H1 (cell line): Measurements from ENCODE around the gene FABP7. TPM values are rescaled to one million over a fixed set of nuclear protein-coding genes. Genes with fewer than 3 reads are reported as not detected.
A peak's percentile ranks its signal among the peaks of the same experiment; 100 is the strongest.

Experiments
- CTCF ChIA-PET: fragments of 300-600 bp; sonication (Branson Sonifier 250); formaldehyde crosslinking; loops from one replicate; lab custom pipeline; 2021; ENCODE audit not compliant: partially characterized antibody; lab: Charles Lee
- POLR2A ChIA-PET: fragments of 300-600 bp; sonication (Branson Sonifier 250); formaldehyde crosslinking; loops from one replicate; lab custom pipeline; 2021; ENCODE audit warnings: inconsistent platforms; ENCODE audit not compliant: partially characterized antibody; lab: Charles Lee
- DNase-seq, 2 experiments: peaks; one replicate each; pipeline versions ENCODE4 v3.0.0 to v3.0.0-alpha.2; 2010 to 2022; ENCODE audit warnings: low spot score in 2 of 2, low read depth in 1 of 2, mixed read lengths in 1 of 2
- FAIRE-seq: peaks from 2 replicates; lab custom pipeline; 2011; peaks lifted over from hg19 to GRCh38; lab: Jason Lieb, UNC
- H2AFZ ChIP-seq: 2 replicates; pipeline ENCODE4 v1.8.1; 2012; ENCODE audit warnings: low read length, inconsistent platforms
- H2AK5ac ChIP-seq: 2 replicates; pipeline ENCODE4 v1.6.1; 2013; ENCODE audit warnings: low read depth, low read length
- H2BK120ac ChIP-seq: replicated peaks from 2 replicates; pipeline ENCODE3; 2013; ENCODE audit warnings: low read depth, low read length, inconsistent platforms
- H2BK12ac ChIP-seq: 2 replicates; pipeline ENCODE4 v1.6.1; 2013; ENCODE audit warnings: low read depth, low read length
- H2BK15ac ChIP-seq: 2 replicates; pipeline ENCODE4 v1.6.1; 2013; ENCODE audit warnings: low read length
- H2BK20ac ChIP-seq: 2 replicates; pipeline ENCODE4 v1.6.1; 2013; ENCODE audit warnings: low read length
- H2BK5ac ChIP-seq: 2 replicates; pipeline ENCODE4 v1.6.1; 2013; ENCODE audit warnings: low read depth, low read length
- H3K14ac ChIP-seq: 2 replicates; pipeline ENCODE4 v1.6.1; 2013; ENCODE audit warnings: inconsistent platforms; ENCODE audit not compliant: insufficient read length
- H3K18ac ChIP-seq: 2 replicates; pipeline ENCODE4 v1.6.1; 2013; ENCODE audit warnings: low read length; ENCODE audit errors: extremely low read depth
- H3K23ac ChIP-seq: 2 replicates; pipeline ENCODE4 v1.6.1; 2013; ENCODE audit warnings: inconsistent platforms; ENCODE audit not compliant: insufficient read length
- H3K23me2 ChIP-seq: 2 replicates; pipeline ENCODE4 v1.6.1; 2013; ENCODE audit warnings: low read depth, low read length
- H3K27ac ChIP-seq: 2 replicates; pipeline ENCODE4 v1.6.1; 2011; ENCODE audit warnings: low read depth, low read length, inconsistent platforms
- H3K27me3 ChIP-seq, 4 experiments: replicated peaks in 1 of 4; 1 replicate in 1 of 4; 2 replicates in 3 of 4; pipeline versions ENCODE4 v1.6.1 to v1.8.1; 2011 to 2013; ENCODE audit warnings: low read length in 3 of 4, mild to moderate bottlenecking in 3 of 4, inconsistent platforms in 2 of 4, mixed read lengths in 2 of 4, moderate library complexity in 1 of 4; ENCODE audit not compliant: control insufficient read depth in 3 of 4, insufficient read depth in 3 of 4; ENCODE audit errors: extremely low read depth in 1 of 4
- H3K36me3 ChIP-seq, 4 experiments: 2 replicates each; pipeline versions ENCODE4 v1.6.1 to v1.8.1; 2011 to 2013; ENCODE audit warnings: mild to moderate bottlenecking in 4 of 4, low read length in 3 of 4, moderate library complexity in 2 of 4, control low read depth in 1 of 4, inconsistent platforms in 1 of 4; ENCODE audit not compliant: insufficient read depth in 4 of 4, control insufficient read depth in 2 of 4
- H3K4ac ChIP-seq: replicated peaks from 2 replicates; pipeline ENCODE3; 2013; ENCODE audit warnings: low read length, low read depth, mixed read lengths, inconsistent platforms; ENCODE audit not compliant: insufficient read length
- H3K4me1 ChIP-seq, 4 experiments: replicated peaks in 1 of 4; 1 replicate in 1 of 4; 2 replicates in 3 of 4; pipeline versions ENCODE4 v1.6.1 to v1.8.1; 2011 to 2013; ENCODE audit warnings: low read length in 3 of 4, inconsistent platforms in 2 of 4, mixed read lengths in 1 of 4; ENCODE audit not compliant: insufficient read depth in 4 of 4, control insufficient read depth in 3 of 4
- H3K4me2 ChIP-seq, 2 experiments: 2 replicates each; pipeline versions ENCODE4 v1.6.1 to v1.8.1; 2011 to 2013; ENCODE audit warnings: low read depth in 2 of 2, low read length in 2 of 2, control low read depth in 1 of 2, inconsistent platforms in 1 of 2, mild to moderate bottlenecking in 1 of 2; ENCODE audit not compliant: insufficient read depth in 1 of 2
- H3K4me3 ChIP-seq, 4 experiments: fragments of 200-600, 300-600 bp in 1 of 4; sonication (generic), shearing (Covaris generic), sonication (Bioruptor Twin) in 1 of 4; 2 replicates each; pipeline versions ENCODE4 v1.5.1 to v1.8.1; 2011 to 2016; ENCODE audit warnings: low read length in 4 of 4, low read depth in 3 of 4, control low read depth in 2 of 4, inconsistent platforms in 2 of 4, mild to moderate bottlenecking in 2 of 4, mixed read lengths in 1 of 4, moderate library complexity in 1 of 4; ENCODE audit not compliant: insufficient read depth in 2 of 4; ENCODE audit errors: extremely low read depth in 1 of 4
- H3K56ac ChIP-seq: replicated peaks from 2 replicates; pipeline ENCODE3; 2013; ENCODE audit warnings: low read depth, mild to moderate bottlenecking, mixed read lengths, low read length, inconsistent platforms; ENCODE audit not compliant: insufficient read length
- H3K79me1 ChIP-seq: 2 replicates; pipeline ENCODE4 v1.6.1; 2013; ENCODE audit warnings: low read depth, low read length, control low read depth
- H3K79me2 ChIP-seq, 2 experiments: 2 replicates each; pipeline versions ENCODE4 v1.6.1 to v1.8.1; 2012 to 2013; ENCODE audit warnings: low read length in 2 of 2, mild to moderate bottlenecking in 2 of 2, inconsistent platforms in 1 of 2; ENCODE audit not compliant: insufficient read depth in 2 of 2, control insufficient read depth in 1 of 2
- H3K9ac ChIP-seq, 4 experiments: replicated peaks in 1 of 4; 1 replicate in 1 of 4; 2 replicates in 3 of 4; pipeline versions ENCODE4 v1.6.1 to v1.8.1; 2011 to 2013; ENCODE audit warnings: low read depth in 3 of 4, low read length in 3 of 4, control low read depth in 2 of 4, mild to moderate bottlenecking in 2 of 4, moderate library complexity in 2 of 4, inconsistent platforms in 1 of 4; ENCODE audit errors: extremely low read depth in 1 of 4
- H3K9me3 ChIP-seq, 2 experiments: 2 replicates each; pipeline versions ENCODE4 v1.6.1 to v1.8.1; 2012 to 2013; ENCODE audit warnings: mild to moderate bottlenecking in 2 of 2, moderate library complexity in 2 of 2, control low read depth in 1 of 2, inconsistent platforms in 1 of 2, low read depth in 1 of 2, low read length in 1 of 2, mixed read lengths in 1 of 2; ENCODE audit not compliant: insufficient read depth in 2 of 2
- H4K20me1 ChIP-seq, 2 experiments: replicated peaks in 1 of 2; 2 replicates each; pipeline versions ENCODE3 to v1.8.1; 2011 to 2013; ENCODE audit warnings: inconsistent platforms in 2 of 2, low read length in 2 of 2, mild to moderate bottlenecking in 1 of 2; ENCODE audit not compliant: insufficient read depth in 2 of 2, control insufficient read depth in 1 of 2
- H4K5ac ChIP-seq: 2 replicates; pipeline ENCODE4 v1.6.1; 2013; ENCODE audit warnings: low read length, low read depth, mixed read lengths, inconsistent platforms; ENCODE audit not compliant: insufficient read length
- H4K8ac ChIP-seq: 2 replicates; pipeline ENCODE4 v1.8.0; 2013; ENCODE audit warnings: mild to moderate bottlenecking, moderate library complexity, low read length, inconsistent platforms; ENCODE audit not compliant: insufficient read depth; ENCODE audit errors: extremely low read depth
- H4K91ac ChIP-seq: replicated peaks from 2 replicates; pipeline ENCODE3; 2013; ENCODE audit warnings: low read length, mixed read lengths, inconsistent platforms; ENCODE audit not compliant: insufficient read length
- SIN3A ChIP-seq, 2 experiments: IDR thresholded peaks in 1 of 2; conservative IDR thresholded peaks in 1 of 2; 2 replicates each; pipeline ENCODE4 v1.6.1; 2011 to 2012; ENCODE audit warnings: low read length in 2 of 2, improper control_type of control experiment in 1 of 2, low read depth in 1 of 2, mild to moderate bottlenecking in 1 of 2
- TEAD4 ChIP-seq: IDR thresholded peaks from 2 replicates; pipeline ENCODE4 v1.6.1; 2012; ENCODE audit warnings: low read depth, low read length, inconsistent platforms, mixed read lengths
- WGBS, 2 experiments: shearing (Covaris generic) in 1 of 2; methylation state at CpG; one replicate each; pipeline versions ENCODE4 v1.1.6 to v1.1.7; 2013 to 2015; ENCODE audit warnings: low lambda C conversion rate in 2 of 2, mixed read lengths in 2 of 2, inconsistent platforms in 1 of 2, low coverage in 1 of 2, missing lambda C conversion rate in 1 of 2; ENCODE audit not compliant: insufficient replicate concordance in 2 of 2, insufficient coverage in 1 of 2, insufficient read length in 1 of 2; ENCODE audit errors: extremely low coverage in 1 of 2, missing lambda C conversion rate in 1 of 2; 5-methylcytosine and 5-hydroxymethylcytosine counted together
- polyA plus RNA-seq, 7 experiments: library from polyadenylated mRNA; depleted of rRNA in 3 of 7; stranded (reverse) in 5 of 7; unstranded in 2 of 7; fragments of >200 nt in 5 of 7; fragments of 200-250 nt in 2 of 7; gene quantifications; 1 replicate in 5 of 7; 2 replicates in 1 of 7; 4 replicates in 1 of 7; pipeline versions ENCODE4 v1.2.1 to v1.2.3, GENCODE V29; 2011 to 2013; ENCODE audit warnings: missing spikeins in 2 of 7, mixed read lengths in 2 of 7
- total RNA-seq: library from RNA; stranded (reverse); fragmentation: NEBNext Ultra II Directional; extraction: Animal tissue kit (Norgen Biotek cat#: 25700); gene quantifications from 2 replicates; pipeline ENCODE4 v1.2.1, GENCODE V29; 2021

The FABP7 gene
- total and polyA plus RNA-seq, 2 of the 8 experiments (the other 6 are each of a cell fraction or from before 2014, with no cell fraction given), result 10.6 to 13.1 TPM

DNA sequence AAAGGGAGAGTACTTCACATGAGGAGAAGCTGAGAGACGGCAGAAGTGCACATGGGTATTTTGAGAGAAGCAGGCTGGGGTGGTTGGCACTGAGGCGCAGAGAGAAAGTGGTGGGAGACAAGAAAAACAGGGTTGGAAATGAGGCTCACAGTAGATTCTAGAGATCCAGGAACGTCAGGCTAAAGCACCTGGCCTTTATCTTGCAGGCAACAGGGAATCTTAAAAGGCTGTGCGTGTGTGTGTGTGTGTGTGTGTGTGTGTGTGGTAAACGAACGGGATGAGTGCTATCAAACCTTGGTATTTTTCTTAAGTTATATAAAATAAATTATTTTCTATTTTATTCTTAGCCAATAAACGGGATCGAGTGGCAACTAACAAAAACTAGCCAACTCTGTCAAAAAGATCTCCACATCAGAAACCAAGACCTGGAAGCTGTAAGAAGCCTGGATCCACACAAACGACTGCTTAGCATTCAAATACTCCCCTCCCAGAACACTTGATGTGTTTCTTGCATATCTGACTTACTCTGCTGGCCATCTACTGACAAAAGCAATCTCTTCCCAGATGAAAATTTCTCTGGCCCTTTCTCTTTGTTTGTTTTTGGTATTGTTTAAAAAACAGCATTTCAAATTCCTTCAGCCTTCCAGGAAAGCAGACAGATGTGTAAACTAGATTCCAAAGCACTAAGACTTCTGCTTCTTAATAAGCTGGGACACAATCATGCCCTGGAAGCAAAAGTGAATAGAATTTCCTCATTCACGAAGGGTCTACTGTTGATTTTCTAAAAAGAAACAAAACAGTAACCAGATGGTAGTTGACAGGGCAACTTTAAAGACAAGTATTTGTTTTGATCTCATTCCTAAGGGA is 44.8 kb upstream of the FABP7 start:
- Histone ChIP-seq H3K9me3 (no peaks in the 10 kb centered on the region), H3K4me3 (no peak overlapping the region), H3K27ac (no peak overlapping the region), H3K4me2 (0 out of 4 replicates have a peak overlapping the region, but pooled peaks of 1 of the 2 experiments have one; percentile 28), H3K79me2 (no peaks in the 10 kb centered on the region), H3K9ac (no peak overlapping the region), H3K23ac (no peak overlapping the region), H4K20me1 (no peaks in the 10 kb centered on the region), H2BK120ac (no peak overlapping the region), H4K8ac (no peak overlapping the region), H4K5ac (peak overlapping the region; percentile 9), H2BK20ac (peak overlapping the region; percentile 50; the same call in 1 of the 2 replicates), H3K18ac (no peak overlapping the region), H3K36me3 (no peaks in the 10 kb centered on the region), H2AFZ (0 out of 2 replicates have a peak overlapping the region, but pooled peaks have one; percentile 51), H2BK15ac (no peak overlapping the region; the same call in 1 of the 2 replicates), H2BK5ac (no peak overlapping the region), H2BK12ac (peak overlapping the region; percentile 75; the same call in 1 of the 2 replicates), H3K23me2 (no peaks in the 10 kb centered on the region; the same call in 1 of the 2 replicates), H3K79me1 (no peaks in the 10 kb centered on the region), H3K27me3 (no peaks in the 10 kb centered on the region), H3K4me1 (peaks cover 2 to 7% (median 6%) of the 10 kb centered on the region in 4 experiments; a peak in 5 of 7 replicates), H3K14ac (no peak overlapping the region), H3K4ac (no peak overlapping the region), H4K91ac (peak overlapping the region; percentile 15), H3K56ac (no peak overlapping the region), H2AK5ac (no peak overlapping the region)
- no peak for DNase-seq
- FAIRE-seq, result no peak
- WGBS, 2 experiments, result 57% methylated on average over 10 of the region's 10 CpGs; no CpG with 5 or more reads in 1 of the 2 experiments
- 0 out of 2 replicates have a peak, but pooled peaks have one; percentile 2 for TF ChIP-seq TEAD4
- TF ChIP-seq SIN3A (conservative IDR thresholded peaks at IDR 0.05 in 1 of 2, IDR thresholded peaks at IDR 0.05 in 1 of 2; ENCODE audit: low read depth in 1 of 2, low read length in 2 of 2), result no peak
- ChIA-PET CTCF (interaction anchor here (0.6 to 9.4 kb wide), 5 partner anchors 9 to 211 kb away, joined by 3 to 179 read pairs (median 3); no protein-coding TSS in a partner anchor), POLR2A (no interaction called here)
